ENCODE results near the gene OPN5.

Gene OPN5

GRCh38 chr6:47788498-47788884, 6.7 kb downstream of the OPN5 start:
- no peak for DNase-seq (ENCODE audit: low read depth)

GRCh38 chr6:47789553-47789952, 7.7 kb downstream of the OPN5 start:
- DNase-seq (ENCODE audit: low read depth), result no peak

- DNase-seq (ENCODE audit: low read depth), result no peak
These were observed 10.4 kb downstream of the OPN5 start for GRCh38 chr6:47792216-47792733.

- no peak for DNase-seq (ENCODE audit: low read depth)
These were observed 12.8 kb downstream of the OPN5 start for GRCh38 chr6:47794577-47795135.

GRCh38 chr6:47801984-47802383, 20.2 kb downstream of the OPN5 start:
- DNase-seq (ENCODE audit: low read depth), result no peak

GRCh38 chr6:47804821-47805220, 23.0 kb downstream of the OPN5 start:
- no peak for DNase-seq (ENCODE audit: low read depth)

- DNase-seq (ENCODE audit: low read depth), result no peak
These were observed 28.0 kb downstream of the OPN5 start for GRCh38 chr6:47809873-47810272.

- no peak for DNase-seq (ENCODE audit: low read depth)
These were observed 29.1 kb downstream of the OPN5 start for GRCh38 chr6:47810885-47811284.

- no peak for DNase-seq (ENCODE audit: low read depth)
These were observed 29.6 kb downstream of the OPN5 start for GRCh38 chr6:47811443-47811842.

GRCh38 chr6:47817749-47818148, 35.9 kb downstream of the OPN5 start:
- no peak for DNase-seq (ENCODE audit: low read depth)

- no peak for DNase-seq (ENCODE audit: low read depth)
These were observed 37.6 kb downstream of the OPN5 start for GRCh38 chr6:47819461-47819860.

GRCh38 chr6:47822856-47823554, 41.2 kb downstream of the OPN5 start:
- DNase-seq (ENCODE audit: low read depth), result peak; percentile 1

- no peak for DNase-seq (ENCODE audit: low read depth)
These were observed 50.7 kb downstream of the OPN5 start for GRCh38 chr6:47832386-47833100.

GRCh38 chr6:47834196-47834595, 52.4 kb downstream of the OPN5 start:
- DNase-seq (ENCODE audit: low read depth), result no peak

- DNase-seq (ENCODE audit: low read depth), result no peak
These were observed 54.2 kb downstream of the OPN5 start for GRCh38 chr6:47836046-47836445.

- no peak for DNase-seq (ENCODE audit: low read depth)
These were observed 54.8 kb downstream of the OPN5 start for GRCh38 chr6:47836639-47837038.

- DNase-seq (ENCODE audit: low read depth), result no peak
These were observed 57.8 kb downstream of the OPN5 start for GRCh38 chr6:47839645-47840044.

GRCh38 chr6:47844881-47845280, 63.0 kb downstream of the OPN5 start:
- DNase-seq (ENCODE audit: low read depth), result no peak

- no peak for DNase-seq (ENCODE audit: low read depth)
These were observed 64.9 kb downstream of the OPN5 start for GRCh38 chr6:47846752-47847151.

- no peak for DNase-seq (ENCODE audit: low read depth)
These were observed 69.3 kb downstream of the OPN5 start for GRCh38 chr6:47851091-47851490.

- DNase-seq (ENCODE audit: low read depth), result no peak
These were observed 70.9 kb downstream of the OPN5 start for GRCh38 chr6:47852727-47853126.

- DNase-seq (ENCODE audit: low read depth), result no peak
These were observed 71.9 kb downstream of the OPN5 start for GRCh38 chr6:47853766-47854165.

GRCh38 chr6:47854971-47855370, 73.1 kb downstream of the OPN5 start:
- no peak for DNase-seq (ENCODE audit: low read depth)
